SH-SY5Y (cell line): ENCODE results near the gene ZACN.

ENCODE experiments used
- GATA2 ChIP-seq: IDR thresholded peaks from 2 replicates; pipeline ENCODE4 v1.6.1; 2011; ENCODE audit warnings: mild to moderate bottlenecking, low read depth, low read length
- GATA3 ChIP-seq: IDR thresholded peaks from 2 replicates; pipeline ENCODE4 v1.6.1; 2011; ENCODE audit warnings: low read depth, mild to moderate bottlenecking, low read length, moderate library complexity

DNA sequence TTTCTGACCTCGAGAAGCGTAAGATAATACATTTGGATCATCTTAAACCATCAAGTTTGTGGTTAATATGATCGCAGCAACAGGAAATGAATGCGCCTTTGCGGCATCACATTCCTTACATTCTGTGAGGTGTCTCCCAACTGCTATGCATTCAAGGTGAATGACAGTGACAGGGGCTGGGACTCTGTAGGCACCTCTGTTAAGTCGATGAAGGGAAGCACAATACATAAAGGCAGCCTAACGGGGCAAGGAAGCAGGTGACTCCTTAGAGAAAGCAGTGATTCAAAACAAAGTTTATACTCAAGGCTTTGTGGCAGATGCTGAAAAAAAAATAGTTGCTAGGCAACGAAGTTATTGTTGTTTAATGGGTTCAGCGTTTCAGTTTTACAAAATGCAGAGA, 30.3 kb upstream of the ZACN start:
- TF ChIP-seq GATA2 (no peak), GATA3 (no peak)
